HPDE6-E6E7 (cell line): ENCODE results near the gene CMTM3.
"Not testable (repeated sequence)": the region's sequence is repeated elsewhere in the genome, so short reads cannot be mapped to it uniquely, and the experiment has no call there.

Experiments used
- DNase-seq: peaks from one replicate; pipeline ENCODE4 v3.0.0; 2011; ENCODE audit warnings: missing footprints; ENCODE audit errors: extremely low spot score

Gene CMTM3

GRCh38 chr16:66604376-66605176 is at the start of gene CMTM3:
TSS of gene CMTM3 (plus strand) at chr16:66604704. CDS start at chr16:66604806, 102 bp downstream.
- DNase-seq = no peak

GRCh38 chr16:66560107-66560506 is 44.4 kb upstream of the CMTM3 start:
- no peak for DNase-seq

GRCh38 chr16:66561381-66562080 is 43.0 kb upstream of the CMTM3 start:
- no peak for DNase-seq

- DNase-seq = no peak
These were observed 42.1 kb upstream of the CMTM3 start for GRCh38 chr16:66562409-66562808.

GRCh38 chr16:66562986-66563385 is 41.5 kb upstream of the CMTM3 start:
- DNase-seq = no peak

GRCh38 chr16:66563574-66564334 is 40.8 kb upstream of the CMTM3 start:
- DNase-seq = no peak

GRCh38 chr16:66566051-66566901 is 38.2 kb upstream of the CMTM3 start, which contains the start of gene CMTM1:
TSS of gene CMTM1 (plus strand) at chr16:66566439. CDS start at chr16:66566514, 75 bp downstream.
- no peak for DNase-seq

GRCh38 chr16:66567270-66567669 is 37.2 kb upstream of the CMTM3 start:
- DNase-seq = not testable (repeated sequence)

- DNase-seq = no peak
These were observed 36.1 kb upstream of the CMTM3 start for GRCh38 chr16:66568355-66568754.

- DNase-seq = no peak
These were observed 35.4 kb upstream of the CMTM3 start for GRCh38 chr16:66569131-66569530.

GRCh38 chr16:66569827-66570405 is 34.6 kb upstream of the CMTM3 start:
- peak; percentile 36 for DNase-seq

GRCh38 chr16:66572356-66572755 is 32.1 kb upstream of the CMTM3 start:
- no peak for DNase-seq

- no peak for DNase-seq
These were observed 30.4 kb upstream of the CMTM3 start for GRCh38 chr16:66574081-66574480.

- no peak for DNase-seq
These were observed 30.0 kb upstream of the CMTM3 start for GRCh38 chr16:66574531-66574930.

- no peak for DNase-seq
These were observed 29.4 kb upstream of the CMTM3 start for GRCh38 chr16:66575060-66575459.

GRCh38 chr16:66576296-66576695 is 28.2 kb upstream of the CMTM3 start:
- no peak for DNase-seq

- no peak for DNase-seq
These were observed 25.6 kb upstream of the CMTM3 start, which contains the start of gene CMTM2 for GRCh38 chr16:66578651-66579531. TSS of gene CMTM2 (plus strand) at chr16:66579463. CDS start at chr16:66579608, 145 bp downstream.

GRCh38 chr16:66580605-66581209 is 23.8 kb upstream of the CMTM3 start:
- peak; percentile 71 for DNase-seq

- DNase-seq = no peak
These were observed 23.1 kb upstream of the CMTM3 start for GRCh38 chr16:66581246-66581952.
